AML-193 (cell line): ENCODE measurements around the gene IL6ST.
"Not testable (repeated sequence)": the region's sequence is repeated elsewhere in the genome, so short reads cannot be mapped to it uniquely, and the experiment has no call there.

Experiments used
- DNase-seq, 2 experiments: peaks; one replicate each; lab custom pipeline; 2025; lab: John Stamatoyannopoulos, UW

IL6ST gene

DNA sequence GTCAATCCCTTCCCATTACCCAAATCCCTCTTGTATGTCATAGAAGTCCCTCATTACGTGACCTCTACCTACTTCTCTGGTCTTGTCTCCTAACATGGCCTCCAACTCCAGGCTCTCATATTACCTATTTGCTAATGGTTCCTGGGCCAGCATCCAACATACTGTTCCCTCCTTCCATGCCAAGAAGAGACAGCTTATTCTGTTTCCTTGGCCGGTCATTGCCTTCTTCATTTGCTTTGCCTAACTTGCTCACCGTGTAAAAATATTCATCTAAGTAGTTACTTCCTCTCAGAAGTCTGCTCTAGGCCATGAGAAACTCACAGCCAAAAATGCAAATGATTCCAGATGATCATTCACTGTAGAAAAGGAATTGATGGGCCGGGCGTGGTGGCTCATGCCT is 8.9 kb upstream of the IL6ST start:
- no peak for DNase-seq

DNA sequence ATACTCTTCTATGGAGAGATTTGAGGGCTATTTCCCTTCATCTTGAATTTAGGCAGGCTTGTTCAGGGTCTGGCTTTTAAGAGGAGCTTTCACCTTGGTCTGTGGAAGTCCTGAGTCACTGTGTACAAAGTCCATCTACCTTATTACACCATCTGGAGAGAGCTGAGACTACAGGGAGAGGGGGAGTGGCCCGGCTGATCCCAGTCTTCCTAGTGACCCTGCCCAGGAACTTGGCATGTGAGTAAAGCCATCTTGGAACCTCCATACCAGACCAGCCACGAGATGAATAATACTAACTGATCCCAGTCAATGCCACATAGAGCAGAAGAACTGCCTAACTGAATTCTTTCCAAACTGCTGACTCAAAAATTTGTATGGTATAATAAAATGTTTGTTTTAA is 8.4 kb upstream of the IL6ST start:
- DNase-seq = no peak

DNA sequence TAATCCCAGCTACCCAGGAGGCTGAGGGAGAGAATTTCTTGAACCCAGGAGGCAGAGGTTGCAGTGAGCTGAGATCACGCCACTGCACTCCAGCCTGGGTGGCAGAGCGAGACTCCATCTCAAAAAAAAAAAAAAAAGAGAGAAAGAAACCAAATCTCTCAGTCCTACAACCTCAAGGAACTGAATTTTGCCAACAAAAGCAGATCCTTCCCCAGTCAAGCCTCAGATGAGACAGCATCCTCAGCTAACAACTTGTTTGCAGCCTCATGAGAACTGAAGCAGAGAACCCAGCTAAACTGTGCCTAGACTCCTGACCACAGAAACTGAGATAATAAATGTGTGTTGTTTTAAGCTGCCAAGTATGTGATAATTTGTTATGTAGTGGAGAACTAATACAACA is 7.5 kb upstream of the IL6ST start:
- DNase-seq = no peak

DNA sequence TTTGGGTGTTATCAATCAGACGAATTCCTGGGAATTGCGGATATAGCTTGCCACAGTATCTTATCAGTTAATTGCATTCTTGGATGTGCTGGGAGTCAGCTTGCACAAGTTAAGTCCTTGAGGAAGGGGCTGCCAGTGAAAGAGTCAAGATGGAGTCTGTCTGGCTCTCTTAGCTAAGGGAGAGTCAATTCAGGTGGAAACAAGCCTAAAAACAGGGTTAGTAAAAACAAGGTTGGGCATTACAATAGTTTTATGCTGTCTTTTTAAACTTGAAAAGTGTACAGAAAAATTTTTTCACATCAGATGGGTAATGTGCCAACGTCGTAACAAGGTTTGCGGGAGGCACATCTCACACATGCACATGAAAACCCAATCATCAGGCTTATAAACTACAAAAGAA is 5.5 kb upstream of the IL6ST start:
- DNase-seq = not testable (repeated sequence)

DNA sequence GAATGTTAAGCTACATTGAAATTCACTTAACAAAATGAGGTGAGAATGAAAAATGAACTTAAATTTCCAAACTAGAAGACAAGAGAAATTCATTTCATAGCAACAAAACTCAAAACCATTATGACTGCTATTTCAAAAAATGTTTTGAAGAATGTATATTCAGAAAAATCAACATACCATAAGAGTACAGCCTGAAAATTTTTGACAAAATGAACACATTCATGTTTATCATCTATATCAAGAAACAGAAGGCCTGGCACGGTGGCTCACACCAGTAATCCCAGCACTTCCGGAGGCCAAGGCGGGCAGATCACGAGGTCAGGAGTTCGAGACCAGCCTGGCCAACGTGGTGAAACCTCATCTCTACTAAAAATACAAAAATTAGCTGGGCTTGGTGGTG is 4.2 kb upstream of the IL6ST start:
- no peak for DNase-seq

DNA sequence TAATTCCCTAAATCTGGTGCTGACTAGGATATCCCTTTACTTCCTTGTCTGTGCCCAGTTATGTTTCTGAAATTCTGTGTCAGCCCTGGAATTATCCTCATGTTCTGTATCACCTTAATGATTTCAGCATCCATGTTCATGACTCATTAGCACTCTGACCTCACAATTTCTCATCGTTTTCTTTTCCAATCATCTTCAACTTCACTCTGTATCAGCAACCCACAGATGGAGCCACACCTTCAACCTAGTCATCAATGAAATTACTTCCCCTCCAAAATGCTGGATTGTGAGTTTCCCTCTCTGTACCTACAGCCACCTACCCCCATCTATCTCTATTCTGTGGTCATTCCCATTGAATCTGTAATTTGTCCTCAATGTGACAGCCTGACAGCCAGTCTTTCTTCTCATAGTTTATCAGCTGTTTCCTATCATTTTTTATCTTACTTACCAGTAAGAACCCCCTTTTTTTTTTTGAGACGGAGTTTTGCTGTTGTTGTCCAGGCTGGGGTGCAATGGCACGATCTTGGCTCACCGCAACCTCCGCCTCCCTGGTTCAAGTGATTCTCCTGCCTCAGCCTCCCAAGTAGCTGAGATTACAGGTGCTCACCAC is 3.1 kb upstream of the IL6ST start:
- no peak for DNase-seq

DNA sequence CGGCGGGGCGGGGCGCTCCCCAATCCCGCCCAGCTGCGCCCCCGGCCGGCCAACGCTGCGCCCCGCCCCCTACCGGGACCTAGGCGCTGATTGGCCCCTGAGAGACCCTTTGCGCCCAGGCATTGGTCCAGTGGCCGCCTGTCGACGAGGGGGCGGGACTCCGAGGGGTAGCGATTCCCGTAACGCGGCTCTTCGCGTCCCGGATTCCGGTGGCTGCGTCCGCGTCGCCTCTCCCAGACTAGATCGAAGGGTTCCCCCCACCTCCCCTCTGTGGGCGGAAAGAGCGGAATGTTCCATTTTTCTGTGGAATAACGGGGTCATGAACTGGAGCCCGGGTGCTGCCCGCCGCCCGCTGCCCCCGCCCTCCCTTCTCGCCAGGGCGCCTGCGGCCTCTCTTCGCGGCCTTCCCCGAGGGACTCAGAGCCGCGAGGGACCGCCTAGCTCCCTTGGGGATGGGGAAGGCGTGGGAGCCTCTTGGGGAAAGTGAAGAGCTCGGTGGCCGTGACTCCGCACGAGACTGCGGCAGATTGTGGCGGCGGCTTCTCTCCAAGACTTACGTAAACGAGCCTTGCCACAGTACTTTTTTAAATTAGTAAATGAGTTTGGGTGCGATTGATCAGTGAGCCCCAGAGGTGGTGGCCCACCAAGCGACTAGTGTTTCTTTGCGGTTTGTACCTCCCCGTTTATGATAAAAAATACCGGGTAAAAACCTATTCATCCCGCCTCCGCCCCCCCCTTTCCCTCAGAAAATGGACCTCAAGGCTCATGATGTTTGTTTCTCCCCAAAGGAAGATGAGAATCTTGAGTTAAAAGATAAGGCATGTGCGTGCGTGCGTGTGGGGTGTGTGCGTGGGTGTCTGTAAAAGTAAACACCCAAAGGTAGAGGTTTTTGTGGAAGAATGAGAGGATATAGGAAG is 493 bp upstream of the IL6ST start:
- peak; percentile 83 to 85 for DNase-seq

DNA sequence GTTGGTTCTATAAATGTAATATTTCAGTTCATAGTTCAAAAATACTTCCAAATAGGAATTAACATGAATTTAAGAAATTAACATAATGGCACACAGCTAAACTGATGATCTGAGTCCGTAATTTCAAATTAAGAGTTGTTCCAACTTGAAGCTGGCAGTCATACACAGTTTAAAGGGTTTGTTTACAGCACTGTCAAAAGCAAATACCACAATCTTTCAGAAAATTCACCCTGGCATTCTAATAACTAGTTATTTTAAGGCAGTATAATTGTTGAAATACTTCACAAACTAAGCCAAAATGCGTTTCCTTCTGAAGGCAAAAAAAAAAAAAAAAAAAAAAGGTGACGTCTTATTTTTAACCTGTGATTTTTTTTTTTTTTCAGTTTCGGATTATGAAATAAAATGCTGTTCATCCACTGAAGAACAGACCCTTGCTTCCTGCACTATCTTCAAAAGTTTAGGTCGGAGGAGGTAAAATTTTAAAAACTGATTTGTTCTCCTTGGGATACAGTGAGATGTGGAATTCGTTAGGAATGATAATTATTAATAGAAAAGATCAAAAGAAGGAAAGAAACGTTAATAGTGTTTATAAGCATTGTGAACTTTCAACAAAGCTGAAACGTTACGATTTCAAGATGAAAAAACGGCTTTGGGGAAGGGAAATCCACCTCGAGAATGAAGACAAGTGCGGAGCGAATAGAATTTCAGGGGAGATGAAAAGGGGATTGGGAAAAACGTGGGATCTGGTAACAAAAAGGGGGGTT is 850 bp downstream of the IL6ST start:
- no peak for DNase-seq

DNA sequence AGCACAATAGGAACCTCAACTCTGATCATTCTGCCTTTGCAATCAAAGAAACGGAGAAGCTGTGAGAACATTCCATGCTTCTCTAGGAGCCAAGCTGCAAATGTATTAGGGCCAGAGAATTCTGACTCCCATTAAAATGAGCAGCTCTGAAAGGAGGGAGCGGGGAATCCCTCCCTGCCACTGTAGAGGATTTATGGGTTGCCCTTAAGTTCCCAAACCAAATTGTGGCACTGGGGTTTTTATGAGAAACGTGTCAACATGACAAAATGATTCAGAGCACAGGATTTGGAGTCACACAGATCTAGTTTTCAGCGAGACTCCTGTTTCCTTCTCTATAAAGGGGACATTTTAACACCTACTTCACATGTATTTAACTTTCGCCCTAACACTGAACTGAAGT is 1.8 kb downstream of the IL6ST start:
- DNase-seq = no peak

DNA sequence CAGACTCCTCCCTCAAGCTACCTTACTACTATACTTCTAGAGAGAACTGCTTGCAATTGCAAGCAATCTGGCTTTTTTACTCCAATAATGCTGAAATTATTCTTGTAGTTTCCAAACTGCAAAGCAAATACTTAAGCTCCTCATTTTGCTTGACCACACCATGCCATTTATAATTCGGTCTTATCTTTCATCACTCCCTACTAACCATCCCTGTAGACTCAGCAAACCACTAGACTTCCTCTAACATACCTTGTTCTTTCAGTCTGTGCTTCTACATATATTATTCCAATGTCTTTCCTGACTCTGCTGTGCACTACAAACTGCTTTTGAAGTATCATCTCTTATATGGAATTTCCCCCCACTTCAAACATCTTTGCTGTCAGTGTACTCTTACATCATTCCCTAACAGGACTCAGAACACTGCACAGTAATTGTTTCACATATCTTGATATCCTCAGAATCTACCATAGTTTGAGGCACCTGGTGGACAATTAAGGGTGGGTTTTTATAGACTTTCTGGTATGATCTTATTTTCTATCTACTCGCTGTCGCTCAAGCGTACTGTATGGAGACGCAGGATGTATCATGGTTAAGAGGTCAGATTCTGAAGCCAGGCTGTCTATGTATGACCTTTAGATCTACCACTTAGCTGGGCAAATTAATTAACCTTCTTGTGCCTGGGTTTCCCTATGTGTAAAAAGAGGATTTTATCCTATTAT is 2.8 kb downstream of the IL6ST start:
- no peak for DNase-seq

DNA sequence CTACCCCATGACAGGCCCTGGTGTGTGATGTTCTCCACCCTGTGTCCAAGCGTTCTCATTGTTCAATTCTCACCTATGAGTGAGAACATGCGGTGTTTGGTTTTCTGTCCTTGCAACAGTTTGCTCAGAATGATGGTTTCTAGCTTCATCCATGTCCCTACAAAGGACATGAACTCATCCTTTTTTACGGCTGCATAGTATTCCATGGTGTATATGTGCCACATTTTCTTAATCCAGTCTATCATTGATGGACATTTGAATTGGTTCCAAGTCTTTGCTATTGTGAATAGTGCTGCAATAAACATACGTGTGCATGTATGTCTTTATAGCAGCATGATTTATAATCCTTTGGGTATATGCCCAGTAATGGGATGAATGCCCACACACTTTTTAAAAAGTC is 3.9 kb downstream of the IL6ST start:
- not testable (repeated sequence) for DNase-seq

DNA sequence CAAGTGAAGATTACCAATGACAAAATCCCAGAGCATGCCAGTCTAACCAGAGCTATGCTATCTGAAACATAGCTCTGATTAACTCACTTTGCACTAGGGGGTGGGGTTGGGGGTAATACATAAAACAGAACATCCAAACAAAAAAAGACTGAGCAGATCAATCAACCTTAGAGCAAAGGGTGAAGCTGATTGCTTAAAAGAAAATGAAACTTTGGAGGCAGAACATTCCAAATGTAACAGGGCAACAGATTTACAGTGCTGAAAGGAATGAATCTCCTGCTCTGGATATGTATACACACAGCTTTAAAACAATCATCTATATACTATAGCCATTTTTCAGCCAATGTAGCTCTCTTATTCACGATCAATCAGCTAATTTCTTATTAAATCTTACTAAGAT is 4.9 kb downstream of the IL6ST start:
- DNase-seq = no peak

DNA sequence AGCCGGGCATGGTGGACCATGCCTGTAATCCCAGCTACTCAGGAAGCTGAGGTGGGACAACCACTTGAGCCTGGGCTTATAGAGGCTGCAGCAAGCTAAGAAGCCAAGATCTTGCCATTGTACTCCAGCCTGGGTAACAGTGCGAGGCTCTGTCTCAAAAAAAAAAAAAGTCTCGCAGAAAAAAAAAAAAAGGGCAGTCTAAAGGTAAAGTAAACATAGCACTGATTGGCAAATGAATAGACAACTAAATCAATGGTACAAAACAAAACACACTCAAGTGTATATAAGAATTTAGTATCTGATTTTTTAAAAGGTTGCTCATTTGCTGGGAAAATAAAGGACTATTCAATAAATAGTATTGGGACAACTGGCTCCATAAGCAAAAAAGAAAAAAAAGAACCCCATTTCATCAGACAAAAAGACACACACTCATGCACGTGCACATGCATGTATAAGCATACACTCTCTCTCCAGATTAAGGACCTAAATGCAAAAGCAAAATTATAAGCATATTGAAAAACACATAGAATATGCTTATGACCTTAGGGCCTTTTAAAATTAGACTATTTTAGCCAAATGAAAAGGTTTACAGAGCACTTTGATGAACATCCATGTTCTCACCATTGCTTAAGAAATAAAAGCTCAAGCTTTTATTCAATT is 5.7 kb downstream of the IL6ST start:
- no peak for DNase-seq

DNA sequence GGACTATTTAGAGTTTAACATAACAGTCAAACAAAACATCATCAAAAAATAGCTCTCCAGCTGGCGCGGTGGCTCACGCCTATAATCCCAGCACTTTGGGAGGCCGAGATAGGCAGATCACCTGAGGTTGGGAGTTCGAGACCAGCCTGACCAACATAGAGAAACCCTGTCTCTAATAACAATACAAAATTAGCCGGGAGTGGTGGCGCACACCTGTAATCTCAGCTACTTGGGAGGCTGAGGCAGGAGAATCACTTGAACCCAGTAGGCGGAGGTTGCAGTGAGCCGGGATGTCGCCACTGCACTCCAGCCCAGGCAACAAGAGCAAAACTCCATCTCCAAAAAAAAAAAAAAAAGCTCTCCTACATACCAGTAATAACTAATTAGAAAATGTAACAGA is 6.3 kb downstream of the IL6ST start:
- DNase-seq = not testable (repeated sequence)

DNA sequence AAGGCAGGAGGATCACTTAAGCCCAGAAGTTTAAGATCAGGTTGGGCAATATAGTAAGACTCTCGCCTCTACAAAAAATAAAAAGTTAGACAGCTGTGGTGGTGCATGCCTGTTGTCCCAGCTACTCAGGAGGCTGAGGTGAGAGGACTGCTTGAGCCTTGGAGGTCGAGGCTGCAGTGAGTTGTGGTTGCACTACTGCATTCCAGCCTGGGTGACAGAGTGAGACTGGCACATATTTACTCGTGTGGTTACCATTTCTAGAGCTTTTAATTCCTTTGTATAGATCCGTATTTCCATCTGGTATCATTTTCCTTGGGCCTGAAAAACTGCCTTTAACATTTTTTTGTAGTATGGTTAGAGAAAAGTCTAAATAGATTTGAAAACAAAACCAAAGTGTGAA is 7.8 kb downstream of the IL6ST start:
- no peak for DNase-seq

DNA sequence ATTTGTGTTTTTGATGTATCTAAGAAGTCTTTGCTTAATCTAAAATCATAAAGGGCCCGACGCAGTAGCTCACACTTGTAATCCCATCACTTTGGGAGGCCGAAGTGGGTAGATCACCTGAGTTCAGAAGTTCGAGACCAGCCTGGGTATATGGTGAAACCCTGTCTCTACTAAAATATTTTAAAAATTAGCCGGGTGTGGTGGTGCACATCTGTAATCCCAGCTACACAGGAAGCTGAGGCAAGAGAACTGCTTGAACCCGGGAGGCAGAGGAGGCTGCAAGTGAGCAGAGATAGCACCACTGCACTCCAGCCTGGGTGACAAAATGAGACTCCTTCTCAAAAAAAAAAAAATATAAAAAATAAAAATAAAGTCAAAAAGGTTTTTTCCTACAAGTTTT is 9.6 kb downstream of the IL6ST start:
- DNase-seq = no peak

DNA sequence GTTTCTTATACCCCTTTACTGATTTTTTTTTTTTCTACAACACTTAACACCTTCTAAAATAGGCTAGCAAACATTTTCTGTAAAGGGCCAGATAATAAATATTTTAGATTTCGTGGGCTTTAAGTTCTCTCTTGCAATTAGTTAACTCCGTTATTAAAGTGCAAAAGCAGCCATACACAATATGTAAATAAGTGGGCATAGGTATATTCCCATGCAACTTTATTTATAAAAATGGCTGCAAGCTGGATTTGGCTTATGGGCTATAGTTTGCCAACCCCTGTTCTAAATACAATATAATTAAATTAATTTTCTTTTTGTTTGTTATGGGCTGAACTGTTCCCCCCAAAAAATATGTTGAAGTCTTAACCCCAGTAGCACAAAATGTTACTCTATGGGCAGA is 10.8 kb downstream of the IL6ST start:
- DNase-seq = no peak

DNA sequence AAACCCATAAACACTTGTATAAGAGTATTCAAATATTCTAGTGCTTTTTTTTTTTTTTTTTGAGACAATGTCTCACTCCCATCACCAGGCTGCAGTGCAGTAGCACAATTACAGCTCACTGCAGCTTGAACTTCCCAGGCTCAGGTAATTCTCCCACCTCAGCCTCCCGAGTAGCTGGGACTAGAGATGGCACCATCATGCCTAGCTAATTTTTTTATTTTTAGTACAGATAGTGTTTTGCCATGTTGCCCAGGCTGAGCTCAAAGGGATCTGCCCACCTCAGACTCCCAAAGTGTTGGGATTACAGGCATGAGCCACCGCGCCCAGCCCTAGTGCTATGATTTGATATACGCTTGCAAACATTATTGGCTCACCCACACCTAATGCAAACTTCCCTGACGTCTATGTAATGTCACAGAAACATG is 11.8 kb downstream of the IL6ST start:
- no peak for DNase-seq

DNA sequence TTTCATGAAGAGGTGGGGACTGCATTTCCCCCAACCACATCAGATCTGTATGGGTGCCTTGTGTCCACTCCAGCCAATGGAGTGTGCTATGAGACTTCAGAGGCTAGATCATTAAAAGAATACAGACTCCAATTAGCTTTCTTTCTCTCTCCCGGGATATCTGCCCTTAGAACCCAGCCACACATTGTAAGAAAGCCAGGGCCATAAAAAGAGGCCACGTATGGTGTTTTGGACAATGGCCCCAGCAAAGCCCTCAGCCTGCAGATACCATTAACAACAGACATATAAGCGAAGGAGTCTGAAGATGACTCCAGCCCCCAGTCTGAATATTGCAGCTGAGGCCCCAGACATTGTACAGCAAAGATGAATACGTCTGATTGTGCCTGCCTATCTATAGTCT is 21.5 kb downstream of the IL6ST start:
- no peak for DNase-seq

DNA sequence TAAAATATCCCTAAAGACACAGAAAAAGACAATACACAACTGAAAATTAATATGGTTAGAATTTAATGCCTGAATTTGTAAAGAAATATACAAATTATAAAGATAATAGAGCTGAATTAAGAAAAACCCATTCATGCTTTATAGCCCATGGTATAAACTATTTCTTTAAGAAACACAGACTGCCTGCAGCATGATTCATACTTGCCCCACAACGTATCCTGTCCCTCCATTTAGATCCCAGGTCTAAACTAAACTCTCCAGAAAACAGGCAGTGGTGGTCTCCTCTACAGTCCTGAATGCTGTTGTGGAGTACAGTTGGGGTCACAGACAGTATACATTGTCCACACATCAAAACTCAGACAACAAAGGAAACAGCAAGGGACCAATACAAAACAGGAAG is 24.8 kb downstream of the IL6ST start:
- no peak for DNase-seq

DNA sequence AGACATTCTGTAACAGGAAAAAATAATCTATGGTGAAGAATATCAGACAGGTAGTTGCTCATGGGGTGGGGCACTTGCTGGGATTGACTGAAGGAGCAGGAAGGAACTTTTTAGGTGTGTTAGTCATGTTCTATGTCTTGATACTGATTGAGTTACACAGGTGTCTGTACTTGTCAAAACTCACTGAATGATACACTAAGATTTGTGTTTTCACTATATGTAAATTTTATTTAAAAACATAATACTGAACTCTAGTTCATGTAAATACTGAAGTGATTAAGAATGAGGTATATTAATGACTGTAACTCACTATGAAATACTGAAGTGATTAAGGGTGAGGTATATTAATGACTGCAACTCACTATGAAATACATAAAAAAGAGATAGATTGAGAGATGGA is 28.5 kb downstream of the IL6ST start:
- DNase-seq = no peak

DNA sequence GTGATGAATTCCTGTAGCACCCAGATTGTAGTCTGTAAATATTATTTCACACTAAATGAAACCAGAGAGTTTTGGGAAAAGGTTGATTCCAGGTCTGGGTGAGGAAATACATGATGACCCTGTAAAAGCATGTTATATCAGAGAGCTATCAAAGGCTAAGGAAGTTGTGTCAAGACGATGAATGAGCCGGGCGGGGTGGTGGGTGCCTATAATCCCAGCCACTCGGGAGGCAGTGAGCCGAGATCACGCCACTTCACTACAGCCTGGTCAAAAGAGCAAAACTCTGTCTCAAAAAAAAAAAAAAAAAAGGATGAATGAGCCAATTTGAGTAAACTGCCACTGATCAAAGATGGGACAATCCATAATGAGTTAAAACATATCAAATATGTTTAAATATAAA is 29.2 kb downstream of the IL6ST start:
- DNase-seq = no peak
